ENCODE measurements around the gene TRIM56. TPM values are rescaled to one million over a fixed set of nuclear protein-coding genes. Genes with fewer than 3 reads are reported as not detected.

Gene TRIM56
- total and polyA plus RNA-seq, 9 of the 15 experiments (the other 6 are each of a cell fraction or from before 2014, with no cell fraction given), result 2.0 to 29.7 (median 11.6) TPM

GRCh38 chr7:101094791-101095375 is 9.6 kb downstream of the TRIM56 start (continued):
- TF ChIP-seq CUX1 (CRISPR knock-in tag; IDR thresholded peaks at IDR 0.05), result no peak
- no peak for TF ChIP-seq CCAR2 (IDR thresholded peaks at IDR 0.05; ENCODE audit: low read depth, low read length)
- no peak for TF ChIP-seq ILF3 (IDR thresholded peaks at IDR 0.05; ENCODE audit: borderline replicate concordance)
- TF ChIP-seq ZBTB49 (CRISPR knock-in tag; IDR thresholded peaks at IDR 0.05; ENCODE audit: borderline replicate concordance), result no peak

Measured in K562 (cell line).